GM12892 (cell line): ENCODE measurements around the gene CNTNAP5.

Source experiments
- POLR2A ChIP-seq: IDR thresholded peaks from 2 replicates; pipeline ENCODE4 v1.6.1; 2011; ENCODE audit warnings: low read depth, low read length, control low read depth
- POLR2AphosphoS5 ChIP-seq: IDR thresholded peaks from 2 replicates; pipeline ENCODE4 v1.6.1; 2011; ENCODE audit warnings: low read depth, low read length, control low read depth

DNA sequence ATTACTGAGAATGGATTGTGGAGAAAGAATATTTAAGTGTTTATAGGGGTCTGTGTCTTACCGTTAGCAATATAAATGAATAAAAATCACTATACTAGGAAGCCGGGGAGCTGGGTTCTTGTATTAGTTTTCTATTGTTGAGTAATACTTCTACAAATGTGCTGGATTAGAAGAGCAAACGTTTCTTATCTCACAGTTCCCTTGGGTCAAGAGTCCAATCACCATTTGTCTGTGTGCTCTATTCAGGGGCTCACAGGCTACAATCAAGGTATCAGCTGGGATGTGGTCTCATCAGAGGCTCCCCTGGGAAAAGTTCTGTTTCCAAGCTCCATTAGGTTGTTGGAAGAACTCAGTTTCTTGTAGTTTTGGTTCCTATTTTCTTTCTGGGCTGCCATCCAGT, 790.9 kb downstream of the CNTNAP5 start:
- TF ChIP-seq POLR2A (no peak), POLR2AphosphoS5 (no peak)
